Esophagus squamous epithelium (tissue), 4 donors: Measurements from ENCODE around the gene PRKCE.

Experiments
- POLR2A ChIP-seq, 4 donors: fragments of 450-650 bp; IDR thresholded peaks; one replicate each; pipeline ENCODE4 v1.6.1; 2017; ENCODE audit warnings: antibody characterized with exemption in 4 of 4, mild to moderate bottlenecking in 4 of 4, moderate library complexity in 3 of 4
- TF ChIP-seq, protein P1 (sequence below), 6 experiments: fragments of 450-650 bp in 4 of 6; fragments of 200-600 bp in 2 of 6; sonication (generic) in 2 of 6; IDR thresholded peaks; one replicate each; pipeline ENCODE4 v1.5.1; 2016 to 2019; ENCODE audit warnings: antibody characterized with exemption in 6 of 6, mild to moderate bottlenecking in 4 of 6, moderate library complexity in 4 of 6

DNA sequence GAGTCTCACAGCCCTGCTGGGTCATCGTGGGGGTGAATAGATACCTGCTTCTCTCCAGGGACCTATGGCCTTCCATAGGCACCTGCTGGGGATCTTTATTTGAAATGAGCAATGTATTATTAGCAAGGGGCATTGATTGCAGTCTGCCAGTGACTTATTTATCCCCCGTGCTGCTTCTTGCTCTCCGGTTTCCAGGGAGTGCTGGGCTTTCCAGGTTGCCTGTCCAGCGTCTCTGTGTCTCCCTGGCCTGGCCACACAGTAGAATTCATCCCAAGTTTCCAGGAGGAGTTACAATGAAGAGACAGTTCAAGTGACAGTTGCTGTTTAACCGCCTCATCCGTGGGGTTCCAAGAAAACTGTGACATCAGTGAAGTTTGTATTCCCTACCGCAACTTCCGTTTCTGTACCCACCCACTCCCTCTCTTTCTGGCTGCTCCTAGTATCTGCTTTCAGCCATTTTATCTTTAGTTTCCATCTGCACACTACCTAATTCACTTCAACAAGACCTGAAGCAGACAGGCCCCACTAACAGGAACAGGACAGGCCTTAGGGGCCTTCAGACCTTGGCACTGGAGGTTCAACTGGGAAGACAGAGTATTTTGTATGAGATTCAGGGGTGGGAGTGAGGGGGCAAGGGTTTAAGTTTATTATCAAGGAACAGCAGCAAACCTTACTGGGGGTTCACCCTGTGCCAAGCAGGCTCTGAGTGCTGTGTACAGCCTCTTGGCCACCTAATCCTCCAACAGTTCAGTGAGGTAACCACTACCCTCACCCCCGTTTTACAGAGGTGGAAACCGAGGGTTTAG lies 134.8 kb downstream of the PRKCE start:
- TF ChIP-seq, protein P1, sequence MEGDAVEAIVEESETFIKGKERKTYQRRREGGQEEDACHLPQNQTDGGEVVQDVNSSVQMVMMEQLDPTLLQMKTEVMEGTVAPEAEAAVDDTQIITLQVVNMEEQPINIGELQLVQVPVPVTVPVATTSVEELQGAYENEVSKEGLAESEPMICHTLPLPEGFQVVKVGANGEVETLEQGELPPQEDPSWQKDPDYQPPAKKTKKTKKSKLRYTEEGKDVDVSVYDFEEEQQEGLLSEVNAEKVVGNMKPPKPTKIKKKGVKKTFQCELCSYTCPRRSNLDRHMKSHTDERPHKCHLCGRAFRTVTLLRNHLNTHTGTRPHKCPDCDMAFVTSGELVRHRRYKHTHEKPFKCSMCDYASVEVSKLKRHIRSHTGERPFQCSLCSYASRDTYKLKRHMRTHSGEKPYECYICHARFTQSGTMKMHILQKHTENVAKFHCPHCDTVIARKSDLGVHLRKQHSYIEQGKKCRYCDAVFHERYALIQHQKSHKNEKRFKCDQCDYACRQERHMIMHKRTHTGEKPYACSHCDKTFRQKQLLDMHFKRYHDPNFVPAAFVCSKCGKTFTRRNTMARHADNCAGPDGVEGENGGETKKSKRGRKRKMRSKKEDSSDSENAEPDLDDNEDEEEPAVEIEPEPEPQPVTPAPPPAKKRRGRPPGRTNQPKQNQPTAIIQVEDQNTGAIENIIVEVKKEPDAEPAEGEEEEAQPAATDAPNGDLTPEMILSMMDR (IDR thresholded peaks at IDR 0.05) = no peak
- no peak for TF ChIP-seq POLR2A (IDR thresholded peaks at IDR 0.05)
